ENCODE results near the gene CGB8.
"Not testable (repeated sequence)": the region's sequence is repeated elsewhere in the genome, so short reads cannot be mapped to it uniquely, and the experiment has no call there.

DNA sequence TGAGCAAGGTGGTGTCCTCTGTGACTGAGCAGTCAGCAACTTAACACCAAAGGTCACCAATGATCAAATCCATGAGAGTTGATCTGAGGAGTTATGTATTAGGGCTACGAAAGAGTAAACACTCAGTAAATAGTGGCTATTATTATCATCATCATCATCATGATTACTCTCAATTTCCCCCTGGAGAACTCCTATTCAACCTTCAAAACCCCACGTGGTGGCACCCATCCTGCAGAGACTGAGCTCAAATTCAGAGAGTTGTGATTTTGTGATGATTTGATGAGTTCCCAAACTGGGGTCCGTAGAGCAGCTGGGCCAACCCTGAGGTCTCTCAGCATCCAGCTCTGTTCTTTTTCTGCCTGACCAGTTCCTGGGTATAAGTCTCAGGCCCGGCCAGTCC, 923 bp upstream of the CGB8 start:
- TF ChIP-seq, protein P1, sequence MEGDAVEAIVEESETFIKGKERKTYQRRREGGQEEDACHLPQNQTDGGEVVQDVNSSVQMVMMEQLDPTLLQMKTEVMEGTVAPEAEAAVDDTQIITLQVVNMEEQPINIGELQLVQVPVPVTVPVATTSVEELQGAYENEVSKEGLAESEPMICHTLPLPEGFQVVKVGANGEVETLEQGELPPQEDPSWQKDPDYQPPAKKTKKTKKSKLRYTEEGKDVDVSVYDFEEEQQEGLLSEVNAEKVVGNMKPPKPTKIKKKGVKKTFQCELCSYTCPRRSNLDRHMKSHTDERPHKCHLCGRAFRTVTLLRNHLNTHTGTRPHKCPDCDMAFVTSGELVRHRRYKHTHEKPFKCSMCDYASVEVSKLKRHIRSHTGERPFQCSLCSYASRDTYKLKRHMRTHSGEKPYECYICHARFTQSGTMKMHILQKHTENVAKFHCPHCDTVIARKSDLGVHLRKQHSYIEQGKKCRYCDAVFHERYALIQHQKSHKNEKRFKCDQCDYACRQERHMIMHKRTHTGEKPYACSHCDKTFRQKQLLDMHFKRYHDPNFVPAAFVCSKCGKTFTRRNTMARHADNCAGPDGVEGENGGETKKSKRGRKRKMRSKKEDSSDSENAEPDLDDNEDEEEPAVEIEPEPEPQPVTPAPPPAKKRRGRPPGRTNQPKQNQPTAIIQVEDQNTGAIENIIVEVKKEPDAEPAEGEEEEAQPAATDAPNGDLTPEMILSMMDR (IDR thresholded peaks at IDR 0.05): not testable (repeated sequence)
- TF ChIP-seq POLR2AphosphoS5 (IDR thresholded peaks at IDR 0.05): not testable (repeated sequence)
